Kidney tubule cell (primary cell): ENCODE measurements around the gene KRTAP4-11.
"Not testable (repeated sequence)": the region's sequence is repeated elsewhere in the genome, so short reads cannot be mapped to it uniquely, and the experiment has no call there.

Experiments
- DNase-seq: peaks from one replicate; pipeline ENCODE4 v3.0.0-alpha.2; 2018; ENCODE audit warnings: low spot score

Gene KRTAP4-11

GRCh38 chr17:41084100-41084856, 33.9 kb downstream of the KRTAP4-11 start, which contains the start of gene KRTAP4-7:
TSS of gene KRTAP4-7 (plus strand) at chr17:41084150. CDS start at chr17:41084207, 57 bp downstream.
- not testable (repeated sequence) for DNase-seq

- DNase-seq: peak; percentile 81
These were observed 34.7 kb downstream of the KRTAP4-11 start for GRCh38 chr17:41083427-41083826.

GRCh38 chr17:41082626-41083025, 35.5 kb downstream of the KRTAP4-11 start:
- DNase-seq: peak; percentile 47

GRCh38 chr17:41076788-41077187, 41.4 kb downstream of the KRTAP4-11 start:
- DNase-seq: no peak

GRCh38 chr17:41073676-41074075, 44.5 kb downstream of the KRTAP4-11 start:
- DNase-seq: peak; percentile 51

- no peak for DNase-seq
These were observed 46.4 kb downstream of the KRTAP4-11 start for GRCh38 chr17:41071606-41072360.

- DNase-seq: no peak
These were observed 49.1 kb downstream of the KRTAP4-11 start for GRCh38 chr17:41069031-41069430.

- no peak for DNase-seq
These were observed 50.9 kb downstream of the KRTAP4-11 start for GRCh38 chr17:41067281-41067680.
